Measurements from ENCODE around the gene ZNF710. TPM values are rescaled to one million over a fixed set of nuclear protein-coding genes. Genes with fewer than 3 reads are reported as not detected.

The ZNF710 gene
- total RNA-seq, 2 experiments from 2014 or later, result 13.8 to 19.0 TPM

DNA sequence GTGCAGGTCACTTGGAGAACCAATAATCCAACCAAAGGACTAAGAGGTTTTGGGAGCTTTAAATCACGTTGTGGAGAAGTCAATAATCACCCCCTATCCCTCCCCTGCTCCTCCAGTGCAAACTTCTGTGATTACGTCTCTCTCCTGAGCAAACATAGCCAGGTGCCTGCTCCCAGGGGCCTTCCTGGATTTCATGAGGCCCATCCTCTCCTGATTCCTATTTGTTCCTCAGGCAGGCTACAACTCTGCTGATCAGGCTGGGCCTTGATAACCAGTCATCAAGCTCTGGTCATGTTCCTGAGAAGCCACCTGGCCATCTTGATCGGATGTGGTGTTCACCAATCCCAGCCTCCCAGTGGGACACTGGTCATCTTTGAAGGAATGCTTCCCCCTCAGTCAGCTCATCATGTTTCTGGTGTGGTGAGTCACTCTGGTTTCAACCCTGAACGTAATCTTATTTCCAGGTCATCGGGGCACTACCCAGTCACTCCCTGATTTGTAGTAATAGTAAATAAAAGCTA is 2.9 kb upstream of the ZNF710 start:
- H3K79me2 ChIP-seq (ENCODE audit: insufficient read depth, low read depth, low read length), result peaks cover 9% of the 10 kb centered on the region; the same call in 1 of the 2 replicates
- H3K9me3 ChIP-seq (ENCODE audit: low read length), result no peaks in the 10 kb centered on the region
- no peak overlapping the region for H3K4me3 ChIP-seq (ENCODE audit: low read depth, low read length, poor library complexity, severe bottlenecking)
- no peak overlapping the region for H3K4me2 ChIP-seq (ENCODE audit: low read length)
- no peak overlapping the region for H2AFZ ChIP-seq (ENCODE audit: low read length)
- H3K4me1 ChIP-seq (ENCODE audit: insufficient read depth, low read length, poor library complexity, severe bottlenecking), result peaks cover 30% of the 10 kb centered on the region
- H3K9me2 ChIP-seq (ENCODE audit: insufficient read depth, low read length), result no peaks in the 10 kb centered on the region
- H3K36me3 ChIP-seq (ENCODE audit: insufficient read depth, low read length), result no peaks in the 10 kb centered on the region
- H3K27ac ChIP-seq (ENCODE audit: low read depth, low read length, poor library complexity, severe bottlenecking), result no peak overlapping the region
- ChIA-PET CTCF (ENCODE audit: unreplicated experiment) (no interaction called here), POLR2A (interaction anchor here (0.6 to 0.8 kb wide), 2 partner anchors 12 to 23 kb away, joined by 3 read pairs; no protein-coding TSS in a partner anchor)
- TF ChIP-seq EZH2phosphoT487 (IDR thresholded peaks at IDR 0.05; ENCODE audit: borderline replicate concordance, low read depth, low read length), result no peak
- TF ChIP-seq, protein P1, sequence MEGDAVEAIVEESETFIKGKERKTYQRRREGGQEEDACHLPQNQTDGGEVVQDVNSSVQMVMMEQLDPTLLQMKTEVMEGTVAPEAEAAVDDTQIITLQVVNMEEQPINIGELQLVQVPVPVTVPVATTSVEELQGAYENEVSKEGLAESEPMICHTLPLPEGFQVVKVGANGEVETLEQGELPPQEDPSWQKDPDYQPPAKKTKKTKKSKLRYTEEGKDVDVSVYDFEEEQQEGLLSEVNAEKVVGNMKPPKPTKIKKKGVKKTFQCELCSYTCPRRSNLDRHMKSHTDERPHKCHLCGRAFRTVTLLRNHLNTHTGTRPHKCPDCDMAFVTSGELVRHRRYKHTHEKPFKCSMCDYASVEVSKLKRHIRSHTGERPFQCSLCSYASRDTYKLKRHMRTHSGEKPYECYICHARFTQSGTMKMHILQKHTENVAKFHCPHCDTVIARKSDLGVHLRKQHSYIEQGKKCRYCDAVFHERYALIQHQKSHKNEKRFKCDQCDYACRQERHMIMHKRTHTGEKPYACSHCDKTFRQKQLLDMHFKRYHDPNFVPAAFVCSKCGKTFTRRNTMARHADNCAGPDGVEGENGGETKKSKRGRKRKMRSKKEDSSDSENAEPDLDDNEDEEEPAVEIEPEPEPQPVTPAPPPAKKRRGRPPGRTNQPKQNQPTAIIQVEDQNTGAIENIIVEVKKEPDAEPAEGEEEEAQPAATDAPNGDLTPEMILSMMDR (conservative IDR thresholded peaks at IDR 0.05; ENCODE audit: low read length), result no peak
- intact Hi-C loops (cut with micrococcal nuclease; ENCODE audit: unreplicated experiment), result no loop called here
- TSS peak; percentile 41 for BruUV-seq (replicated peaks)
- DNase-seq (ENCODE audit: low spot score), result no peak
- no peaks in the 10 kb centered on the region for H4K20me1 ChIP-seq (ENCODE audit: insufficient read depth, low read length)

GRCh38 chr15:89998923-89999675 is 2.0 kb upstream of the ZNF710 start:
- Histone ChIP-seq H3K27ac (ENCODE audit: low read depth, low read length, poor library complexity, severe bottlenecking) (no peak overlapping the region), H3K4me1 (ENCODE audit: insufficient read depth, low read length, poor library complexity, severe bottlenecking) (peaks cover 35% of the 10 kb centered on the region), H2AFZ (ENCODE audit: low read length) (no peak overlapping the region), H3K4me3 (ENCODE audit: low read depth, low read length, poor library complexity, severe bottlenecking) (no peak overlapping the region), H3K9me2 (ENCODE audit: insufficient read depth, low read length) (no peaks in the 10 kb centered on the region), H4K20me1 (ENCODE audit: insufficient read depth, low read length) (no peaks in the 10 kb centered on the region), H3K36me3 (ENCODE audit: insufficient read depth, low read length) (peaks cover 3% of the 10 kb centered on the region; the same call in 1 of the 2 replicates), H3K9me3 (ENCODE audit: low read length) (no peaks in the 10 kb centered on the region), H3K4me2 (ENCODE audit: low read length) (peak overlapping the region; percentile 90; the same call in 1 of the 2 replicates), H3K79me2 (ENCODE audit: insufficient read depth, low read depth, low read length) (peaks cover 14% of the 10 kb centered on the region; the same call in 1 of the 2 replicates)
- no peak for DNase-seq (ENCODE audit: low spot score)
- intact Hi-C loops (cut with micrococcal nuclease; ENCODE audit: unreplicated experiment), result no loop called here
- ChIA-PET CTCF (ENCODE audit: unreplicated experiment) (no interaction called here), POLR2A (interaction anchor here (0.5 to 0.7 kb wide), 2 partner anchors 13 to 1531 kb away, joined by 3 to 4 read pairs; partner anchors contain the start of gene MRPS11)
- TF ChIP-seq, protein P1 (conservative IDR thresholded peaks at IDR 0.05; ENCODE audit: low read length), result no peak
- no peak for TF ChIP-seq EZH2phosphoT487 (IDR thresholded peaks at IDR 0.05; ENCODE audit: borderline replicate concordance, low read depth, low read length)
- BruUV-seq (replicated peaks), result no TSS peak

Measured in OCI-LY7 (cell line).